NT2/D1 (cell line): ENCODE results near the gene UMAD1.

Experiments used
- SUZ12 ChIP-seq: IDR thresholded peaks from 2 replicates; pipeline ENCODE4 v1.6.1; 2011; ENCODE audit not compliant: insufficient read length, insufficient read depth; ENCODE audit errors: extremely low read depth
- YY1 ChIP-seq: IDR thresholded peaks from 2 replicates; pipeline ENCODE4 v1.6.1; 2011; ENCODE audit not compliant: insufficient read length, insufficient read depth
- ZNF274 ChIP-seq: IDR thresholded peaks from 2 replicates; pipeline ENCODE4 v1.6.1; 2011; ENCODE audit warnings: mild to moderate bottlenecking, low read depth, low read length

GRCh38 chr7:7772397-7772821 is 131.9 kb downstream of the UMAD1 start:
- TF ChIP-seq ZNF274 (no peak), YY1 (no peak), SUZ12 (no peak)
